ENCODE results near the gene MYH11. TPM values are rescaled to one million over a fixed set of nuclear protein-coding genes. Genes with fewer than 3 reads are reported as not detected.
"Not testable (repeated sequence)": the region's sequence is repeated elsewhere in the genome, so short reads cannot be mapped to it uniquely, and the experiment has no call there.

Gene MYH11
- total RNA-seq, 4 donors from 2014 or later: 22.4 to 206 (median 26.8) TPM

GRCh38 chr16:15843635-15844279 is 13.1 kb downstream of the MYH11 start:
- ATAC-seq (ENCODE audit: low FRiP score) (no peak), DNase-seq (ENCODE audit: low spot score) (no peak)
- TF ChIP-seq CTCF (IDR thresholded peaks at IDR 0.05): no peak

GRCh38 chr16:15839204-15839603 is 17.6 kb downstream of the MYH11 start:
- not testable (repeated sequence) for DNase-seq (ENCODE audit: low spot score); ATAC-seq (ENCODE audit: low FRiP score)

- no peak for TF ChIP-seq CTCF (IDR thresholded peaks at IDR 0.05)
- no peak for DNase-seq (ENCODE audit: low spot score)
- ATAC-seq (ENCODE audit: low FRiP score): no peak
These were observed 19.1 kb downstream of the MYH11 start for GRCh38 chr16:15837761-15838160.

- TF ChIP-seq CTCF (IDR thresholded peaks at IDR 0.05): no peak
- DNase-seq (ENCODE audit: low spot score): no peak
- ATAC-seq (ENCODE audit: low FRiP score): no peak
These were observed 19.7 kb downstream of the MYH11 start for GRCh38 chr16:15836965-15837611.

GRCh38 chr16:15836074-15836473 is 20.8 kb downstream of the MYH11 start:
- no peak for TF ChIP-seq CTCF (IDR thresholded peaks at IDR 0.05)
- DNase-seq (ENCODE audit: low spot score) (no peak), ATAC-seq (ENCODE audit: low FRiP score) (no peak)

- ATAC-seq (ENCODE audit: low FRiP score) (no peak), DNase-seq (ENCODE audit: low spot score) (no peak)
- no peak for TF ChIP-seq CTCF (IDR thresholded peaks at IDR 0.05)
These were observed 21.5 kb downstream of the MYH11 start for GRCh38 chr16:15835136-15835878.

- DNase-seq (ENCODE audit: low spot score) (no peak), ATAC-seq (ENCODE audit: low FRiP score) (no peak)
- TF ChIP-seq CTCF (IDR thresholded peaks at IDR 0.05): no peak
These were observed 22.3 kb downstream of the MYH11 start for GRCh38 chr16:15834502-15834901.

All from omental fat pad (tissue), 4 donors.